H1 (cell line): ENCODE results near the gene IL9. TPM values are rescaled to one million over a fixed set of nuclear protein-coding genes. Genes with fewer than 3 reads are reported as not detected.

Source experiments
- CTCF ChIA-PET: fragments of 300-600 bp; sonication (Branson Sonifier 250); formaldehyde crosslinking; loops from one replicate; lab custom pipeline; 2021; ENCODE audit not compliant: partially characterized antibody; lab: Charles Lee
- POLR2A ChIA-PET: fragments of 300-600 bp; sonication (Branson Sonifier 250); formaldehyde crosslinking; loops from one replicate; lab custom pipeline; 2021; ENCODE audit warnings: inconsistent platforms; ENCODE audit not compliant: partially characterized antibody; lab: Charles Lee
- DNase-seq, 2 experiments: peaks; one replicate each; pipeline versions ENCODE4 v3.0.0 to v3.0.0-alpha.2; 2010 to 2022; ENCODE audit warnings: low spot score in 2 of 2, low read depth in 1 of 2, mixed read lengths in 1 of 2
- FAIRE-seq: peaks from 2 replicates; lab custom pipeline; 2011; peaks lifted over from hg19 to GRCh38; lab: Jason Lieb, UNC
- H2AFZ ChIP-seq: 2 replicates; pipeline ENCODE4 v1.8.1; 2012; ENCODE audit warnings: low read length, inconsistent platforms
- H2AK5ac ChIP-seq: 2 replicates; pipeline ENCODE4 v1.6.1; 2013; ENCODE audit warnings: low read depth, low read length
- H2BK120ac ChIP-seq: replicated peaks from 2 replicates; pipeline ENCODE3; 2013; ENCODE audit warnings: low read depth, low read length, inconsistent platforms
- H2BK12ac ChIP-seq: 2 replicates; pipeline ENCODE4 v1.6.1; 2013; ENCODE audit warnings: low read depth, low read length
- H2BK15ac ChIP-seq: 2 replicates; pipeline ENCODE4 v1.6.1; 2013; ENCODE audit warnings: low read length
- H2BK20ac ChIP-seq: 2 replicates; pipeline ENCODE4 v1.6.1; 2013; ENCODE audit warnings: low read length
- H2BK5ac ChIP-seq: 2 replicates; pipeline ENCODE4 v1.6.1; 2013; ENCODE audit warnings: low read depth, low read length
- H3K14ac ChIP-seq: 2 replicates; pipeline ENCODE4 v1.6.1; 2013; ENCODE audit warnings: inconsistent platforms; ENCODE audit not compliant: insufficient read length
- H3K18ac ChIP-seq: 2 replicates; pipeline ENCODE4 v1.6.1; 2013; ENCODE audit warnings: low read length; ENCODE audit errors: extremely low read depth
- H3K23ac ChIP-seq: 2 replicates; pipeline ENCODE4 v1.6.1; 2013; ENCODE audit warnings: inconsistent platforms; ENCODE audit not compliant: insufficient read length
- H3K23me2 ChIP-seq: 2 replicates; pipeline ENCODE4 v1.6.1; 2013; ENCODE audit warnings: low read depth, low read length
- H3K27ac ChIP-seq: 2 replicates; pipeline ENCODE4 v1.6.1; 2011; ENCODE audit warnings: low read depth, low read length, inconsistent platforms
- H3K27me3 ChIP-seq, 4 experiments: replicated peaks in 1 of 4; 1 replicate in 1 of 4; 2 replicates in 3 of 4; pipeline versions ENCODE4 v1.6.1 to v1.8.1; 2011 to 2013; ENCODE audit warnings: low read length in 3 of 4, mild to moderate bottlenecking in 3 of 4, inconsistent platforms in 2 of 4, mixed read lengths in 2 of 4, moderate library complexity in 1 of 4; ENCODE audit not compliant: control insufficient read depth in 3 of 4, insufficient read depth in 3 of 4; ENCODE audit errors: extremely low read depth in 1 of 4
- H3K36me3 ChIP-seq, 4 experiments: 2 replicates each; pipeline versions ENCODE4 v1.6.1 to v1.8.1; 2011 to 2013; ENCODE audit warnings: mild to moderate bottlenecking in 4 of 4, low read length in 3 of 4, moderate library complexity in 2 of 4, control low read depth in 1 of 4, inconsistent platforms in 1 of 4; ENCODE audit not compliant: insufficient read depth in 4 of 4, control insufficient read depth in 2 of 4
- H3K4ac ChIP-seq: replicated peaks from 2 replicates; pipeline ENCODE3; 2013; ENCODE audit warnings: low read length, low read depth, mixed read lengths, inconsistent platforms; ENCODE audit not compliant: insufficient read length
- H3K4me1 ChIP-seq, 4 experiments: replicated peaks in 1 of 4; 1 replicate in 1 of 4; 2 replicates in 3 of 4; pipeline versions ENCODE4 v1.6.1 to v1.8.1; 2011 to 2013; ENCODE audit warnings: low read length in 3 of 4, inconsistent platforms in 2 of 4, mixed read lengths in 1 of 4; ENCODE audit not compliant: insufficient read depth in 4 of 4, control insufficient read depth in 3 of 4
- H3K4me2 ChIP-seq, 2 experiments: 2 replicates each; pipeline versions ENCODE4 v1.6.1 to v1.8.1; 2011 to 2013; ENCODE audit warnings: low read depth in 2 of 2, low read length in 2 of 2, control low read depth in 1 of 2, inconsistent platforms in 1 of 2, mild to moderate bottlenecking in 1 of 2; ENCODE audit not compliant: insufficient read depth in 1 of 2
- H3K4me3 ChIP-seq, 4 experiments: fragments of 200-600, 300-600 bp in 1 of 4; sonication (generic), shearing (Covaris generic), sonication (Bioruptor Twin) in 1 of 4; 2 replicates each; pipeline versions ENCODE4 v1.5.1 to v1.8.1; 2011 to 2016; ENCODE audit warnings: low read length in 4 of 4, low read depth in 3 of 4, control low read depth in 2 of 4, inconsistent platforms in 2 of 4, mild to moderate bottlenecking in 2 of 4, mixed read lengths in 1 of 4, moderate library complexity in 1 of 4; ENCODE audit not compliant: insufficient read depth in 2 of 4; ENCODE audit errors: extremely low read depth in 1 of 4
- H3K56ac ChIP-seq: replicated peaks from 2 replicates; pipeline ENCODE3; 2013; ENCODE audit warnings: low read depth, mild to moderate bottlenecking, mixed read lengths, low read length, inconsistent platforms; ENCODE audit not compliant: insufficient read length
- H3K79me1 ChIP-seq: 2 replicates; pipeline ENCODE4 v1.6.1; 2013; ENCODE audit warnings: low read depth, low read length, control low read depth
- H3K79me2 ChIP-seq, 2 experiments: 2 replicates each; pipeline versions ENCODE4 v1.6.1 to v1.8.1; 2012 to 2013; ENCODE audit warnings: low read length in 2 of 2, mild to moderate bottlenecking in 2 of 2, inconsistent platforms in 1 of 2; ENCODE audit not compliant: insufficient read depth in 2 of 2, control insufficient read depth in 1 of 2
- H3K9ac ChIP-seq, 4 experiments: replicated peaks in 1 of 4; 1 replicate in 1 of 4; 2 replicates in 3 of 4; pipeline versions ENCODE4 v1.6.1 to v1.8.1; 2011 to 2013; ENCODE audit warnings: low read depth in 3 of 4, low read length in 3 of 4, control low read depth in 2 of 4, mild to moderate bottlenecking in 2 of 4, moderate library complexity in 2 of 4, inconsistent platforms in 1 of 4; ENCODE audit errors: extremely low read depth in 1 of 4
- H3K9me3 ChIP-seq, 2 experiments: 2 replicates each; pipeline versions ENCODE4 v1.6.1 to v1.8.1; 2012 to 2013; ENCODE audit warnings: mild to moderate bottlenecking in 2 of 2, moderate library complexity in 2 of 2, control low read depth in 1 of 2, inconsistent platforms in 1 of 2, low read depth in 1 of 2, low read length in 1 of 2, mixed read lengths in 1 of 2; ENCODE audit not compliant: insufficient read depth in 2 of 2
- H4K20me1 ChIP-seq, 2 experiments: replicated peaks in 1 of 2; 2 replicates each; pipeline versions ENCODE3 to v1.8.1; 2011 to 2013; ENCODE audit warnings: inconsistent platforms in 2 of 2, low read length in 2 of 2, mild to moderate bottlenecking in 1 of 2; ENCODE audit not compliant: insufficient read depth in 2 of 2, control insufficient read depth in 1 of 2
- H4K5ac ChIP-seq: 2 replicates; pipeline ENCODE4 v1.6.1; 2013; ENCODE audit warnings: low read length, low read depth, mixed read lengths, inconsistent platforms; ENCODE audit not compliant: insufficient read length
- H4K8ac ChIP-seq: 2 replicates; pipeline ENCODE4 v1.8.0; 2013; ENCODE audit warnings: mild to moderate bottlenecking, moderate library complexity, low read length, inconsistent platforms; ENCODE audit not compliant: insufficient read depth; ENCODE audit errors: extremely low read depth
- H4K91ac ChIP-seq: replicated peaks from 2 replicates; pipeline ENCODE3; 2013; ENCODE audit warnings: low read length, mixed read lengths, inconsistent platforms; ENCODE audit not compliant: insufficient read length
- ATF3 ChIP-seq: IDR thresholded peaks from 2 replicates; pipeline ENCODE4 v1.6.1; 2011; ENCODE audit warnings: low read depth, mild to moderate bottlenecking, low read length; ENCODE audit not compliant: insufficient read depth
- BACH1 ChIP-seq: IDR thresholded peaks from 2 replicates; pipeline ENCODE4 v1.6.1; 2012; ENCODE audit warnings: low read length, improper control_type of control experiment
- CEBPB ChIP-seq: IDR thresholded peaks from 2 replicates; pipeline ENCODE4 v1.6.1; 2012; ENCODE audit warnings: low read depth, low read length
- CREB1 ChIP-seq: IDR thresholded peaks from 2 replicates; pipeline ENCODE4 v1.6.1; 2012; ENCODE audit warnings: inconsistent platforms
- KDM1A ChIP-seq: fragments of 200-600, 300-600 bp; sonication (generic); IDR thresholded peaks from 2 replicates; pipeline ENCODE4 v1.7.1; 2016; ENCODE audit warnings: mild to moderate bottlenecking, low read length, borderline replicate concordance
- NANOG ChIP-seq: IDR thresholded peaks from 2 replicates; pipeline ENCODE4 v1.6.1; 2011; ENCODE audit warnings: low read length, low read depth, mild to moderate bottlenecking, inconsistent platforms; ENCODE audit not compliant: insufficient read depth, poor library complexity, severe bottlenecking
- POLR2AphosphoS5 ChIP-seq: IDR thresholded peaks from 2 replicates; pipeline ENCODE4 v1.6.1; 2011; ENCODE audit warnings: low read depth, low read length
- RAD21 ChIP-seq, 2 experiments: IDR thresholded peaks in 1 of 2; conservative IDR thresholded peaks in 1 of 2; 2 replicates each; pipeline ENCODE4 v1.6.1; 2011; ENCODE audit warnings: low read depth in 2 of 2, low read length in 2 of 2, improper control_type of control experiment in 1 of 2, inconsistent platforms in 1 of 2, mild to moderate bottlenecking in 1 of 2, moderate library complexity in 1 of 2
- SAP30 ChIP-seq: fragments of 300-600 bp; sonication (generic); IDR thresholded peaks from 2 replicates; pipeline ENCODE4 v1.7.1; 2012; ENCODE audit warnings: low read length, moderate library complexity, mild to moderate bottlenecking, inconsistent platforms; ENCODE audit not compliant: insufficient read depth, insufficient replicate concordance
- SIN3A ChIP-seq, 2 experiments: IDR thresholded peaks in 1 of 2; conservative IDR thresholded peaks in 1 of 2; 2 replicates each; pipeline ENCODE4 v1.6.1; 2011 to 2012; ENCODE audit warnings: low read length in 2 of 2, improper control_type of control experiment in 1 of 2, low read depth in 1 of 2, mild to moderate bottlenecking in 1 of 2
- SP1 ChIP-seq: IDR thresholded peaks from 2 replicates; pipeline ENCODE4 v1.6.1; 2011; ENCODE audit warnings: low read depth, low read length
- SRF ChIP-seq: IDR thresholded peaks from 2 replicates; pipeline ENCODE4 v1.6.1; 2011; ENCODE audit warnings: mild to moderate bottlenecking, low read depth, low read length, moderate library complexity
- TCF12 ChIP-seq: IDR thresholded peaks from 2 replicates; pipeline ENCODE4 v1.6.1; 2011; ENCODE audit warnings: low read depth, mild to moderate bottlenecking, low read length
- YY1 ChIP-seq: IDR thresholded peaks from 2 replicates; pipeline ENCODE4 v1.6.1; 2011; ENCODE audit warnings: low read depth, mild to moderate bottlenecking, low read length
- WGBS, 2 experiments: shearing (Covaris generic) in 1 of 2; methylation state at CpG; one replicate each; pipeline versions ENCODE4 v1.1.6 to v1.1.7; 2013 to 2015; ENCODE audit warnings: low lambda C conversion rate in 2 of 2, mixed read lengths in 2 of 2, inconsistent platforms in 1 of 2, low coverage in 1 of 2, missing lambda C conversion rate in 1 of 2; ENCODE audit not compliant: insufficient replicate concordance in 2 of 2, insufficient coverage in 1 of 2, insufficient read length in 1 of 2; ENCODE audit errors: extremely low coverage in 1 of 2, missing lambda C conversion rate in 1 of 2; 5-methylcytosine and 5-hydroxymethylcytosine counted together
- polyA plus RNA-seq, 7 experiments: library from polyadenylated mRNA; depleted of rRNA in 3 of 7; stranded (reverse) in 5 of 7; unstranded in 2 of 7; fragments of >200 nt in 5 of 7; fragments of 200-250 nt in 2 of 7; gene quantifications; 1 replicate in 5 of 7; 2 replicates in 1 of 7; 4 replicates in 1 of 7; pipeline versions ENCODE4 v1.2.1 to v1.2.3, GENCODE V29; 2011 to 2013; ENCODE audit warnings: missing spikeins in 2 of 7, mixed read lengths in 2 of 7
- total RNA-seq: library from RNA; stranded (reverse); fragmentation: NEBNext Ultra II Directional; extraction: Animal tissue kit (Norgen Biotek cat#: 25700); gene quantifications from 2 replicates; pipeline ENCODE4 v1.2.1, GENCODE V29; 2021

Gene IL9
- total and polyA plus RNA-seq, 2 of the 8 experiments (the other 6 are each of a cell fraction or from before 2014, with no cell fraction given), result not detected

- Histone ChIP-seq H3K23ac (no peak overlapping the region), H3K79me1 (no peaks in the 10 kb centered on the region), H4K8ac (no peak overlapping the region), H4K20me1 (no peaks in the 10 kb centered on the region), H3K23me2 (peaks cover 2% of the 10 kb centered on the region), H2BK12ac (no peak overlapping the region), H4K5ac (no peak overlapping the region), H3K4ac (no peak overlapping the region), H3K4me1 (peaks cover 2 to 5% (median 4%) of the 10 kb centered on the region in 4 experiments; a peak in 4 of 7 replicates), H3K9ac (no peak overlapping the region), H3K9me3 (no peaks in the 10 kb centered on the region), H3K36me3 (no peaks in the 10 kb centered on the region), H3K79me2 (no peaks in the 10 kb centered on the region), H3K4me2 (no peak overlapping the region), H2BK20ac (no peak overlapping the region), H3K56ac (no peak overlapping the region), H3K27me3 (peaks cover 0 to 6% (median 4%) of the 10 kb centered on the region in 4 experiments; a peak in 2 of 7 replicates), H3K18ac (no peak overlapping the region), H3K27ac (no peak overlapping the region), H4K91ac (no peak overlapping the region), H2AFZ (no peak overlapping the region), H2BK120ac (no peak overlapping the region), H2BK5ac (no peak overlapping the region), H2AK5ac (no peak overlapping the region), H3K14ac (no peak overlapping the region), H3K4me3 (no peak overlapping the region), H2BK15ac (no peak overlapping the region)
- CTCF ChIA-PET, result interaction anchor here (0.5 to 2.9 kb wide), 16 partner anchors 9 to 326 kb away, joined by 3 to 15 read pairs (median 3); no protein-coding TSS in a partner anchor
- FAIRE-seq (no peak), DNase-seq (no peak)
- POLR2A ChIA-PET, result no interaction called here
- 53% methylated on average over 4 of the region's 4 CpGs; no CpG with 5 or more reads in 1 of the 2 experiments for WGBS, 2 experiments
- TF ChIP-seq SAP30, result no peak
- no peak for TF ChIP-seq BACH1
- TF ChIP-seq SRF, result no peak
- TF ChIP-seq CREB1, result no peak
- no peak for TF ChIP-seq NANOG
- TF ChIP-seq SIN3A (conservative IDR thresholded peaks at IDR 0.05 in 1 of 2, IDR thresholded peaks at IDR 0.05 in 1 of 2; ENCODE audit: low read depth in 1 of 2, low read length in 2 of 2), result no peak
- no peak for TF ChIP-seq KDM1A
- TF ChIP-seq POLR2AphosphoS5, result no peak
- no peak for TF ChIP-seq RAD21 (IDR thresholded peaks at IDR 0.05 in 1 of 2, conservative IDR thresholded peaks at IDR 0.05 in 1 of 2; ENCODE audit: low read depth in 2 of 2, low read length in 2 of 2)
- TF ChIP-seq ATF3, result no peak
- TF ChIP-seq YY1, result no peak
- TF ChIP-seq TCF12, result no peak
- no peak for TF ChIP-seq CEBPB
- TF ChIP-seq SP1, result no peak
These were observed 9.5 kb downstream of the IL9 start for GRCh38 chr5:135886136-135886535.
